Lung microvascular endothelial cell (primary cell): ENCODE data around the gene CNOT6. TPM values are rescaled to one million over a fixed set of nuclear protein-coding genes. Genes with fewer than 3 reads are reported as not detected.
"Not testable (repeated sequence)": the region's sequence is repeated elsewhere in the genome, so short reads cannot be mapped to it uniquely, and the experiment has no call there.

Source experiments
- DNase-seq, 2 donors: peaks; one replicate each; pipeline versions ENCODE4 v3.0.0 to v3.0.0-alpha.2; 2010; ENCODE audit warnings: low read depth in 2 of 2
- total RNA-seq: library from RNA; depleted of rRNA; stranded (reverse); fragments of >200 nt; gene quantifications from 2 replicates; pipeline ENCODE4 v1.2.1, GENCODE V29; 2014

Gene CNOT6
- total RNA-seq, result 14.4 and 15.1 TPM in 2 replicates

DNA sequence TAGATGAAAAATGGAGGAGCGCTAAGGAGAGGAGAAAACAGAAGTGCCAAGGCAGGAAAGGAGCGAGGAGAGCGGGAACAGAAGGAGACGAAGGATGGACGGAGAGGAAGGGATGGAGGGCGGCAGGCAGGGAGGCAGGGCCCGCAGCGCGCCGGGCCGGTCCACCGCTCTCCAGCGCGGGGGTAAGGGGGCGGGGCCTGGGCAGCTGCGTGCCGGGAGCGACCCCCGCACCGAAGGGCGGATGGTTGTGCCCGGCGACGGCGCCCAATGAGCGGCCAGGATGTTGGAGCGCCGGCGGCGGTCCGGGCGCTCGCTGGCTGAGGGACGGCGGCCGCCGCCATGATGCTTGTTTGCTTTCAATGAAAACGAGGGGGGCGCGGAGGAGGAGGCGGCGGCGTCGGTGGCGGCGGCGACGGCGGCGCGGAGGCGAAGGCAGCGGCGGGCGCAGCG is at the start of gene CNOT6:
CNOT6 (plus strand) TSS at position 320 of the 450 bp plus-strand sequence. CDS start 34,898 bp downstream, outside the sequence.
- peak; percentile 97 to 98 for DNase-seq

DNA sequence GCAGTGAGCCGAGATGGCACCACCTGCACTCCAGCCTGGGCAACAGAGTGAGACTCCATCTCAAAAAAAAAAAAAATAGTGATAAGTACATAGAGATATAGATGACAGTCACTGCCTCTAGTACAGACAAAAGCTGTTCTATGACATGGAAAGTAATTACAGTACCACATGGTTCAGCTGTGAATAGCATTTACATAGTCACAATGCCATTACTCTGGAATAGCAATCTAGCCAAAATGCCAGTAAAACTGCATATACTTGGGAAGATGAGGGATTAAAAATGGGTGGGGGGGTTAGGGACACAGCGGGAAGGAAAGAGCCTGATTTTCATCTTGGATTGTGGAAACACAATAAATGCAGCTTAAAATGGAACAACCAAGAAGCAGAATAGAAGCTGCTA is 39.4 kb upstream of the CNOT6 start:
- DNase-seq, result no peak

DNA sequence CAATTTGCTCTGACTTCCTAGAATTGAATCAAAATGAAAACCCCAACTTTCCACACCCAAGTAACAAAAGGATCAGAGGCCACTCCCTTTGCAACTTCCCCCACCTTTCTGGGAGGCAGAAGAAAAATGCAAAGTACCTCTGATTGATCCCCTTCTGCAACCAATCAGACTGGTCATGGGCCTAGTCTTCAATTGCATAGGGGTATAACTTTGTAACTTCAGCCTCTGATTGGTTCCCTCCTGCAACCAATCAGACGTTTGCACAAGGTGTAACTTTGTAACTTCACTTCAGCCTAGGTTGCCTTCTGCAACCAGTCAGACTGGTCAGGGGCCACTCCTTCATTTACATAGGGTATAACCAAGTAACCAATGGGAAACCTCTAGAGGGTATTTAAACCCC is 38.3 kb upstream of the CNOT6 start:
- DNase-seq, result no peak

DNA sequence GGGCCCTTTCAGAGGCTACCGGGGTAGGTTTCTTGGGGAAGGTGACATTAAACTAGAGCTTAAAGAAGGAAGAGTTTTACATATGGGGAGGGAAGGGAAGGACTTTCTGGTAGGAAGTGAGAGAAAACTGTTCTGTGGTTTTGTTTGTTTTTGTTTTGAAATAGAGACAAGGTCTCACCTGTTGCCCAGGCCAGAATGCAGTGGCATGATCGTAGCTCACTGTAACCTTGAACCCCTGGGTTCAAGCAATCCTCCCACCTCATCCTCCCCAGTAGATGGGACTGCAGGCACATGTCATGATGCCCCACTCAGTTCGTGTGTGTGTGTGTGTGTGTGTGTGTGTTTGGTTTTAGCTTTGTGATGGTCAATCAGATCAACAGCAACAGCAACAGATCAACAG is 37.4 kb upstream of the CNOT6 start:
- no peak for DNase-seq

DNA sequence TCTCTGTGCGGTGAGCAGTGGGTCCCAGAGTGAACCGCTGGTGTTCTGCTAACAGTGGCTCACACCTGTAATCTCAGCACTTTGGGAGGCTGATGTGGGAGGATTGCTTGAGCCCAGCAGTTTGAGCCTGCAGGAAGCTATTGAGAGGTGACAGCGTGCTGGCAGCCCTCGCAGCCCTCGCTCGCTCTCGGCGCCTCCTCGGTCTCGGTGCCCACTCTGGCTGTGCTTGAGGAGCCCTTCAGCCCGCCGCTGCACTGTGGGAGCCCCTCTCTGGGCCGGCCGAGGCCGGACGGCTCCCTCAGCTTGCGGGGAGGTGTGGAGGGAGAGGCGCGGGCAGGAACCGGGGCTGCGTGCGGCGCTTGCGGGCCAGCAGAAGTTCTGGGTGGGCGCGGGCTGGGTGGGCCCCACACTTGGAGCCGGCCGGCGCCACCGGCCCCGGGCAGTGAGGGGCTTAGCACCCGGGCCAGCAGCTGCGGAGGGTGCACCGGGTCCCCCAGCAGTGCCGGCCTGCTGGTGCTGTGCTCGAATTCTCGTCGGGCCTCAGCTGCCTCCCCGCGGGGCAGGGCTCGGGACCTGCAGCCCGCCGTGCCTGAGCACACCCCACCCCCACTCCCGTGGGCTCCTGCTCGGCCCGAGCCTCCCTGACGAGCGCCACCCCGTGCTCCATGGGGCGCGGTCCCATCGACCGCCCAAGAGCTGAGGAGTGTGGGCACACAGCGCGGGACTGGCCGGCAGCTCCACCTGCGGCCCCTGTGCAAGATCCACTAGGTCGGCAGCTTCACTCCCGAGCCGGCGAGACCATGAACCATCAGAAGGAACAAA is 35.1 kb upstream of the CNOT6 start:
- DNase-seq, result not testable (repeated sequence)

DNA sequence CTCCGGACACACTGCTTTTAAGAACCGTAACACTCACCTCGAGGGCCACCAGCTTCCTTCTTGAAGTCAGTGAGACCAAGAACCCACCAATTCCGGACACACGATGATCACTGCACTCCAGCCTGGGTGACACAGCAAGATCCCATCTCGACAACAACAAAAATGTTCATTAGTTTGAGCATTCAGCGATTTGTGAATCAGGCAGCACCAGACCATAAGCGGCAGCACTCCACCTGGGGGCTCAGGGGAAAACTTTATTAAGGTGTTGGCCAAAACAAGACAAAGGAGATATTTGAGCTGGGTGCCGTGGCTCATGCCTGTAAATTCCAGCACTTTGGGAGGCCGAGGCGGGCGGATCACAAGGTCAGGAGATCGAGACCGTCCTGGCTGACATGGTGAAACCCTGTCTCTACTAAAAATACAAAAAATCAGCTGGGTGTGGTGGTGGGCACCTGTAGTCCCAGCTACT is 34.5 kb upstream of the CNOT6 start:
- DNase-seq, result not testable (repeated sequence)

DNA sequence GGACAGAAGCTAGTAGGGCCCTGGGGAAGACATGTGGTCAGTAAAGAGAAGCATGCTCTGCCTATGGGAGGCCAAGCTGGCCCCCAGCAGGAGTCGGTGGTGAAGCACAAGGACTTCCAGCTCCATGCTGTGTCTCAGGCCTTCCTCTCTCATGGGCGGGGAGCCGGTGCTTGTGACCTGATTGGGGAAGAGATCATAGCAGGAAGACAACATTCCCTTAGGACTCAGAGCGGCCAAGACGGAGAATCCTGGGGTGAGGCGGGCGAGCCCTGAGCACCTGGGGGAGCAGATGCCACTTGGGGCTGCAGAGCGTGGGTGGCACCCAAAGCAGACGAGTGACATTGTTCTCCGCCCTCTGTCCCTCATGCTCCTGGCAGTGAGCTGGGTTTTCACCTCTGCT is 33.3 kb upstream of the CNOT6 start:
- DNase-seq, result no peak

DNA sequence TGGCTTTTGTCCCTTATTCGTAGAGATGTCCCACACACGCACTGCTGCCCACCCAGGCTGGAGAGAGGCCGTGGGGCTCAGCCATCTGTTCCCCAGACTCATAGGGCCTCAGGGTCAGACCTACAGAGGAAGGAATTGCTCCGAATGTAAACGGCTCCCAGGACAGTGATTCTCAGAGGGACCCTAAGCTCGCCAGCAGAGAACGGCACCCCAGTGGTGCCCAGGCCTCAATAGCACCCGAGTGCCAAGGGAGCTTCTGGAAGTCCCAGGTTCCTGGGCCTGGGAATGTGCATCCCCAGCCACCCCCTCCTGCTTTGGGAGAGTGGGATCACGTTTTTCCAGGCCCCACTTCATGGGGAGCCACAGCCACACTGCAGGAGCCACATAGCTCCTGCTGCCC is 32.9 kb upstream of the CNOT6 start:
- no peak for DNase-seq

DNA sequence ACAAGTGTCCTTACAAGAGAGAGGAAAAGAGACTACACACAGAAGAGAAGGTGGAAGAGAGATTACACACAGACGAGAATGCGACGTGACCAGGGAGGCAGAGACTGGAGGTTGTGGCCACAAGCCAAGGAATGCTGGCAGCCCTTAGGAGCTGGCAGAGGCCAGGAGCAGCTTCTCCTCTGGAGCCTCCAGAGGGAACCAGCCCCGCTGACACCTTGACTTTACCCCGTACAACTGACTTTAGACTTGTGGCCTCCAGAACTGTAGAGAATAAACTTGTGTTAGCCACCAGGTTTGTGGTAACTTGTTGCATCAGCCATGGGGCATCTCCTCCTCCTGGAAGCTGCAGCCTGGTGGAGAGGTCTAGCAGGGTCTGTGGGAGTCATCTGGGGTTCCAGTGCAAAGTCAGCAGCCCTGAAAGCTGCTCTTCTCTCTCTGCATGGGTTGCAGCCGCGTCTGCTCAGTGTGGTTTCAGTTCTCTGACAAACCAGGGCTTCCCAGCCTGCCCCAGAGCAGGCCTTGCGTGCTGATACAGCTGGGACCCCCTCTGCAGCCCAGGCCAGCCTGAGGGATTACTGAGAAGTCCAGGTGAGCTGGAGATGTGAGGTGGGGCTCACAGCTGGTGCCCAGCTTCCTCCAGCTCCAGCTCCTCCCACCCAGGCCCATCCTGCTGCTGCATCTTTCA is 30.8 kb upstream of the CNOT6 start:
- DNase-seq, result no peak

DNA sequence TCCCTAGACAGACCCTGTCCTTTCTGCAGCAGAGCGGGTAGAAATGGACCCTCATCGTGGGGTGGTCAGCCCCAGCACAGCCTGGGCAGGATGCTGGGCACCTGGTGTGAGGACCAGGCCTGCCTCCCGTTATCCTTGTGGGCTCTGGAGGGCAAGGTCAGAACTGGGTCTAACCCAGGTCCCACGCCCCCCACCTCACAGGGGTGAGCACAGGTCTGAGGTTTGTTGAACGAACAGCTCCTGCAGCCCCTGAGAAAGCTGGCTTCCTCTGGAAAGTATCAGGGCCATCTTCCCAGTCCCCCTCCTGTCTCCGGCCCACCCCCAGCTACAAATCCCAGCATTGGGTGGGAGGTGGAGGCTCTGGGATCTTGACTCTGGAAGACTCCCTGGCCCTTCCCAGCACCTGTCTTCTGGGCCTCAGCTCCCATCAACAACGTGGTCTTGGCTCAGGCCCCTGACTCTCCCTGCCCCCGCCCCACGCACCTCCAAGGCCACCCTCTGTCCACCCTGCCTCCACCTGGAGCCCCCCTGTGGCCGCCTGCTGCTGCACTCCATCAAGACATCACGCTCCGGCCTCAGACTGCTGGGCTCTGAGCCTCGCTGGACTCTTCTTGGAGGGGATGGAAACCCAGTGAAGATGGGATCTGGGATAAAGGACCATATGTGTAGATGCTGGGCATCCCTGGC is 30.1 kb upstream of the CNOT6 start:
- no peak for DNase-seq

DNA sequence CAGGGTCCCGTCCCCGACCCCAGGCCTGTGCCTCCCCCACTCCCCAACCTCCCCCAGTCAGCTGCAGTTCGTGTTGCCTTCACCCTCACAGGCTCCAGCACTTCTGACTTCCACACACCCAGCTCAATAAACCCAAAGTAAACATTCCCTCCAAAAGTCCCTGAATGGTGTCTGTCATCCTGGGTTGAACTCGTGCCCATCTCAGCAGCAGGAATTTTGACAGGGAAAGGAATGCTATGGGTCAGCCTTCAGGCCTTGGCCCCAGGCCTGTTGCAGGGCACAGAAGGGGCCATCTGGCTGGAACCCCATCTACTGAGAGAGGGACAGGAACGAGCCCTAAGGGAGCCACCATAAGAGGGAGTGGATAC is 29.6 kb upstream of the CNOT6 start:
- no peak for DNase-seq

DNA sequence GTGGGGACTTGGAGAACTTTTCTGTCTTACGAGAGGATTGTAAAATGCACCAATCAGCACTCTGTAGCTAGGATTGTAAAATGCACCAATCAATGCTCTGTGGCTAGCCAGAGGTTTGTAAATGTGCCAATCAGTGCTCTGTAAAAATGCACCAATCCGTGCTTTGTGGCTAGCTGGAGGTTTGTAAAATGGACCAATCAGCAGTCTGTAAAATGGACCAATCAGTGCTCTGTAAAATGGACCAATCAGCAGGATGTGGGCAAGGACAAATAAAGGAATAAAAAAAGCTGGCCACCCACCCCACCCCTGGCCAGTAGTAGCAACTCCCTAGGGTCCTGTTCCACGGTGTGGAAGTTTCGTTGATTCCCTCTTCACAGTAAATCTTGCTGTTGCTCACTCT is 29.1 kb upstream of the CNOT6 start:
- DNase-seq, result not testable (repeated sequence)

DNA sequence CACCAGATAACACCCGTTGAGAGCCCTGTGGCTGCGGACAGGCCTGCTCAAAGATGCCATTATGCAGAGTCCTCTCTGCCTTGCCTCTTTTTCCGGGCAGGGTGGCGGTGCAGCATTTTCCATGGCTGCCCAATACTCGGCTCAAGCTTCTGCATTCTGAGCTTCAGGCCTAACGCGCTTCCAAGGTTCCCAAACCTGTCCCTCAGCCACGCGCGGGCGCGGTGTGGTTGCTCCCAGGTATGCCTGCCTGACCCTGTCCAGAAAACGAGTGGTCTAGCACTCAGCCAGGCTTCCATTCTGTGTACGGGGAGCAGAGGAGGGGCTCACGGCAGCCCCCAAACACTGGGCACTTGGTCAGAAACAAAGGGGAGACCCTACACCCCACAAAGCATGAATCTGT is 27.9 kb upstream of the CNOT6 start:
- no peak for DNase-seq

DNA sequence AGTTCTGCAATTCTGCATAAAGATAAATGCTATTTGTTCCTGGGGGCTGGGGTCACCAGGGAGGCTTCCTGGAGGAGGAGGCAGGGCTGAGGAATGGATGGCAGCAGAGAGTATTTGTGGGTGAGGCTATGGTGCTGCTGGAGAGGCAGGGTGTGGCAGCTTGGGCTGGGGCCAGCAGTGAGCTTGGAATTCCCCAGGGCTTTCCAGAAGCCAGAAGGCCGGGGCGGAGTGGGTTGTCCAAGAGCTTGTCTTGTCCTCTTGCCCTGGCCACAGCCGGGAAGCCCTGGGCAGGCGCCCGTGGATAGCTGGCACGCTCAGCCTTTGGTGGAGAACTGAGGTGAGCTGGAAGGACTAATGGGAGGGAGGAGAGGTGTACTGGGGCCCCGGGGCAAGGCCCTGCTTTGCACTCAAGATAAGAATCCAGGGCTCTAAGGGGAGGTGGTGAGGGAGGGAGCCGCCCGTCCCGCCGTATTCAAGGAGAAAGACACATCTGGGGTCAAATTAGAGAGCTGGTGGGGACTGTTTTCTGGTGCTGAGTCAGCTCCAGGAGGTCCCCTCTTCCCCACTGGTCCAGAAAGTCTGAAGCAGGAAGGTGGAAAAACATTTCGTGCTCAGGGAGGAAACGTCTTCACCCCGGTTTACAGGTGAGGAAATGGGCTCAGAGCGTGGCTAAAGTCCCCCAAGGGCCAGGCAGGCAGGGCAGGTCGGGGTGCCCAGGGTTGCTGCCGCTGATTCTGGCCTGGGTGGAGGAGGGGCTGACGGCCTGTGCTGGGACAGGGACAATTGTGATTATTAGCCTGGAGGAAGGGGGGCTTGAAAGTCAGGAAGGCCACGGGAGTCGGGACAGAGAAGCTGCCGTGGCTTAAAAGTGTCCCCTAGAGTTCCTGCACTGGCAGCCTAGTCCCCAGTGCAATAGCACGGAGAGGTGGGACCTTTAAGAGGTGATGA is 26.9 kb upstream of the CNOT6 start:
- peak in 1 of 2 donors; percentile 50 for DNase-seq

DNA sequence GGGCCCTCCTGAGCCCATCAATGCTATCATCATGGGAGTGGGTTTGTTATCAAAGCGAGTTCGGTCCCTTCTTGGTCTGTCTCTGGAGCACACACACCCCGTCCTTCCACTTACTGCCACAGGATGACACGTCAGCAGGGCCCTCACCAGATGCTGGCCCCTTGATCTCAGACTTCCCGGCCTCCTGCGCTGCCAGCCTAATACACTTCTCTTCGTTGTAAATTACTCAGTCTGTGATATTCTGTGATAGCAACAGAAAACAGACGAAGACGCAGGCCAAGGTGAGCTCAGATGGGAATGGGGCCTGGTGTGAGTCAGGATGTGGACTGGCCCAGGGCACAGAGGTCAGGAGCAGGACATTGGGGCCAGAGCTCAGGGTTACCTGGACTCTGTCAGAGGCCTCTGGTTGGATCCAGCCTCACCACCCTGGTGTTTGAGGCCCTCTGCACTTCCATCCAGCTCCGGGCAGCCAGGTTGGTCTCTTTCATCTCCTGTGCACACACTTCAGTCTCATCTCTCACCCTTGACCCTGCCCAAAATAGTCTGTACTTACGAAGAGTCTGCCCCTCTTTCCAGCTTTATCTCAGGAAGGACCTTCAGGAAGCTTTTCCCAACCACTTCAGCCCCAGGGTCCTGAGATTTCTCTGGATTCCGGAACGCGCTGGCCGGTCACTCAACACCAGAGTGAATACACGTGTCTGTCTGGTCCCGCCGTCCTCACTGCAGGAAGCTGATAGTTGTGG is 26.0 kb upstream of the CNOT6 start:
- DNase-seq, result peak in 1 of 2 donors; percentile 23

DNA sequence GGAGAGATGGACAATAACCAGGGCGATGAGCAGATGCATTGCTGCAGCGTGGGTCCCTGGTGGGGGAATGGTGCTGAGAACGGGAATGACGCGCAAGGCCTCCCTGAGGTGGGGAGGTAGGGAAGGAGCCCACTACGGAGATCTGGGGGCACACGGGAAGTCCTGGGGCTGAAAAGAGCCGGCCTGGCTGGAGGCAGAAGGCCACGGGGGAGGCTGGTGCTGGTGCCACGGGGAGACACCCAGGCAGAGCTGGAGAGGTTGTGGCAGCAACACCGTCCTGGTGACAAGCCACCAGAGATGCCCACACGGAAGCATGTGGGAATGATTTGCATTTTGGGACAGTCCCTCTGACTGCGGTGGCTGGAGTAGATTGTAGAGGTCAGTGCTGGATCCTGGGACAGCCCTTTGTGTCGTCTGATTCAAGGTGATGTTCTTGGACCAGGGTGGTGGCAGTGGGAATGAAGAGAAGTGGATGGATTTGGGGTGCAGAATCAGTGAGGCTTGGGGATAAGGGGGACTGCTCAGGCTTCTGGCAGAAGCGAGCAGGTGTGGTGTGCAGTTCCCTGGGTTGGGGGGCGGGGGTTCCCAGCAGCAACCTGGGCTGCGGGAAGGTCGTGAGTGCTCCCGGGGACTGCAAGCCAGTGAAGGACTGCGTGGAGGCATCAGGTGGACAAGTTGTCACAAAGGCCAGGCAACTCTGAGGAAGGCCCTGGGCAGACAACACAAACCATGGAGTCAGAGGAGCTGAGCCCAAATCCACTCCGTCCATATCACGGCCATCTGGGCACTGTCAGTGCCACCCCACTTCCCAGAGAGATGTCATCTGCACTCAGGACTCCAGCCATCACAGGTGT is 25.2 kb upstream of the CNOT6 start:
- DNase-seq, result no peak

DNA sequence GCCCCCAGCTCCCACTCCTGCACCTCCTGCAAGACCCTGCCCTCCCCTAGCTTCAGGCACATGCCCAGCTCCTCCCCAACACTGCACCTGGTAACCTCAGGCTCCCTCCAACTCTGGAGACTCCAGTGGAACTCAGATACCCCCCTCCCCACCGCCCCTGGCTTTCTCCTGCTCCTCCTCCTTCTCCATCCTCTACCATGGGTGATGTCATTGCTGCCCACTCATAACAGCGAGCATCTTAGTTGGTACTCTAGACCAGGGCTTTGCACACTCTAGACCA is 24.7 kb upstream of the CNOT6 start:
- DNase-seq, result no peak

DNA sequence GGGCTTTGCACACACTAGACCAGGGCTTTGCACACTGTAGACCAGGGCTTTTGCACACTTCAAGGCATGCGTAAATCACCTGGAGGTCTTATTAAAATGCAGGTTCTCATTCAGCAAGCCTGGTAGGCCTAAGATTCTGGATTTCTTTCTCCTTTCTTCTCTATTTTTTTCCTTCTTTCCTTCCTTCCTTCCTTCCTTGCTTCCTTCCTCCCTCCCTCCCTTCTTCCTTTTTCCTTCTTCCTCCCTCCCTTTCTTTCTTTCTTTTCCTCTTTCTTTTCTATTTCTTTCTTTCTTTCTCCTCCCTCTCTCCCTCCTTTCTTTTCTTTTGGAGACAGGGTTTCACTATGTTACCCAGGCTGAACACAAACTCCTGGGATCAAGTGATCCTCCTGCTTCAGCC is 24.3 kb upstream of the CNOT6 start:
- no peak for DNase-seq

DNA sequence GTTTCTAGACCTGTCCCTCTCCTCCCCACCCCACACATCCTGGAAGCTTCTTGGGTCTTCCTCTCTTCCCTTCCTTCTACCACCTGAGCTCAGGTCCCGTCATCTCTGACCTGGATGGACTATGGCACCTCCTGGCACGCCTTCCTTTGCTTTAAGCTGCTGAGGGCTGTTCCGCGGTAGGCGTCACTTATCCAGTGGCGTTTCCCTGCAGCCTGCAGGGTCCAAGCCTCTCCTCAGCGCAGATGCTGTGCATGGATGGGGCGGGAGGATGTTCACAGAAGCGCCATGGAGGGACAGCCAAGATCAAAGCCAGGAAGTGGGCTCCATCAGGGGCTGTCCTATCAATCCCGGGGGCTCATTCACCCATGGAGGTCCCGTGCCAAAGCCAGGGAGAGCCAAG is 23.8 kb upstream of the CNOT6 start:
- DNase-seq, result no peak
